Trophoblast cell (in vitro differentiated cells and primary cell): ENCODE measurements around the gene HAS3.
"Not testable (repeated sequence)": the region's sequence is repeated elsewhere in the genome, so short reads cannot be mapped to it uniquely, and the experiment has no call there.

Experiments used
- DNase-seq, 2 donors: peaks; one replicate each; pipeline ENCODE4 v3.0.0-alpha.2; 2016
- H2AFZ ChIP-seq: 2 replicates; pipeline ENCODE4 v1.6.1; 2013; ENCODE audit warnings: low read length, moderate library complexity, mild to moderate bottlenecking; ENCODE audit not compliant: insufficient read depth, poor library complexity
- H2AK5ac ChIP-seq: 2 replicates; pipeline ENCODE4 v1.6.1; 2013; ENCODE audit warnings: mild to moderate bottlenecking, low read length
- H2BK120ac ChIP-seq: 2 replicates; pipeline ENCODE4 v1.6.1; 2013; ENCODE audit warnings: low read length, mild to moderate bottlenecking, moderate library complexity; ENCODE audit not compliant: insufficient read depth, poor library complexity
- H2BK12ac ChIP-seq: 2 replicates; pipeline ENCODE4 v1.6.1; 2013; ENCODE audit warnings: mild to moderate bottlenecking, low read length, moderate library complexity
- H2BK5ac ChIP-seq: 2 replicates; pipeline ENCODE4 v1.6.1; 2013; ENCODE audit warnings: low read length, low read depth, moderate library complexity, mild to moderate bottlenecking; ENCODE audit not compliant: poor library complexity
- H3K14ac ChIP-seq: 2 replicates; pipeline ENCODE4 v1.6.1; 2013; ENCODE audit warnings: mild to moderate bottlenecking, low read length
- H3K18ac ChIP-seq: 2 replicates; pipeline ENCODE4 v1.6.1; 2013; ENCODE audit warnings: mild to moderate bottlenecking, low read length
- H3K23ac ChIP-seq: 2 replicates; pipeline ENCODE4 v1.6.1; 2013; ENCODE audit warnings: low read length
- H3K27ac ChIP-seq: 2 replicates; pipeline ENCODE4 v1.5.1; 2013; ENCODE audit warnings: low read depth, mild to moderate bottlenecking, inconsistent platforms, low read length, moderate library complexity
- H3K27me3 ChIP-seq: 2 replicates; pipeline ENCODE4 v1.6.1; 2013; ENCODE audit warnings: inconsistent platforms, mild to moderate bottlenecking, low read length, moderate library complexity; ENCODE audit not compliant: insufficient read depth
- H3K36me3 ChIP-seq, 2 experiments: 1 replicate in 1 of 2; 2 replicates in 1 of 2; pipeline ENCODE4 v1.6.1; 2013; ENCODE audit warnings: low read length in 2 of 2, mild to moderate bottlenecking in 2 of 2, moderate library complexity in 1 of 2; ENCODE audit not compliant: insufficient read depth in 2 of 2, control insufficient read depth in 1 of 2
- H3K4ac ChIP-seq: 2 replicates; pipeline ENCODE4 v1.6.1; 2013; ENCODE audit warnings: low read depth, mild to moderate bottlenecking, low read length, moderate library complexity
- H3K4me1 ChIP-seq, 2 experiments: 1 replicate in 1 of 2; 2 replicates in 1 of 2; pipeline ENCODE4 v1.6.1; 2013; ENCODE audit warnings: low read length in 2 of 2, mild to moderate bottlenecking in 2 of 2, moderate library complexity in 1 of 2; ENCODE audit not compliant: insufficient read depth in 2 of 2, control insufficient read depth in 1 of 2
- H3K4me2 ChIP-seq: 2 replicates; pipeline ENCODE4 v1.6.1; 2013; ENCODE audit warnings: inconsistent platforms, mild to moderate bottlenecking, low read length, moderate library complexity
- H3K4me3 ChIP-seq: 2 replicates; pipeline ENCODE4 v1.5.1; 2013; ENCODE audit warnings: mild to moderate bottlenecking, low read depth, low read length, inconsistent platforms
- H3K79me1 ChIP-seq: one replicate; pipeline ENCODE4 v1.6.1; 2013; ENCODE audit warnings: low read length
- H3K79me2 ChIP-seq: 2 replicates; pipeline ENCODE4 v1.6.1; 2013; ENCODE audit warnings: low read length, mild to moderate bottlenecking; ENCODE audit not compliant: control insufficient read depth, insufficient read depth, poor library complexity
- H3K9ac ChIP-seq: 2 replicates; pipeline ENCODE4 v1.6.1; 2013; ENCODE audit warnings: mild to moderate bottlenecking, low read length
- H3K9me3 ChIP-seq: 2 replicates; pipeline ENCODE4 v1.6.1; 2013; ENCODE audit warnings: low read depth, mild to moderate bottlenecking, control low read depth, inconsistent platforms, low read length; ENCODE audit not compliant: insufficient read depth
- H4K12ac ChIP-seq: 2 replicates; pipeline ENCODE4 v1.6.1; 2013; ENCODE audit warnings: low read depth, mild to moderate bottlenecking, low read length, moderate library complexity
- H4K8ac ChIP-seq: 2 replicates; pipeline ENCODE4 v1.6.1; 2013; ENCODE audit warnings: low read depth, mild to moderate bottlenecking, low read length, moderate library complexity
- H4K91ac ChIP-seq: one replicate; pipeline ENCODE4 v1.6.1; 2013; ENCODE audit warnings: low read depth, mild to moderate bottlenecking, low read length, moderate library complexity
- WGBS: extraction: QIAGEN DNeasy Blood & Tissue Kit; methylation state at CpG from one replicate; pipeline ENCODE4 v1.1.7; 2013; ENCODE audit warnings: missing lambda C conversion rate; ENCODE audit not compliant: insufficient read length, insufficient coverage; ENCODE audit errors: extremely low coverage; 5-methylcytosine and 5-hydroxymethylcytosine counted together

HAS3 gene

DNA sequence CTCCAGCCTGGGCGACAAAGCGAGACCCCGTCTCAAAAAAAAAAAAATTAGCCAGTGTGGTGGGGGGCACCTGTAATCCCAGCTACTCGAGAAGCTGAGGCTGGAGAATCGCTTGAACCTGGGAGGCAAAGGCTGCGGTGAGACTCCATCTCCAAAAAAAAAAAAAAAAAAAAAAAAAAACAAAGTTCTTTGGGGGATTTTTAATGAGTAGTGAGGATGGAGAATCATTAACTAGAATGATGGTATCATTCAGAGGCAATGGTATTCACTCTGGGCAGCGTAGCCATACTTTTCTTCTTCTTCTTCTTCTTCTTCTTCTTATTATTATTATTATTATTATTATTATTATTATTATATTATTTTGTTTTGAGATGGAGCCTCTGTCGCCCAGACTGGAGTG lies 42.0 kb upstream of the HAS3 start:
- not testable (repeated sequence) for H3K79me2 ChIP-seq, H3K27me3 ChIP-seq, H2AK5ac ChIP-seq, H3K4me2 ChIP-seq, H3K9ac ChIP-seq, H2BK5ac ChIP-seq, H4K91ac ChIP-seq, H3K4ac ChIP-seq, H3K27ac ChIP-seq, H4K12ac ChIP-seq, H2AFZ ChIP-seq, H3K18ac ChIP-seq, H3K4me1 ChIP-seq, H3K36me3 ChIP-seq, H4K8ac ChIP-seq, H3K23ac ChIP-seq, H3K79me1 ChIP-seq, H3K4me3 ChIP-seq, H2BK120ac ChIP-seq, H3K14ac ChIP-seq, H3K9me3 ChIP-seq, H2BK12ac ChIP-seq, DNase-seq
- no CpG with 5 or more reads among the region's 8 CpGs for WGBS

DNA sequence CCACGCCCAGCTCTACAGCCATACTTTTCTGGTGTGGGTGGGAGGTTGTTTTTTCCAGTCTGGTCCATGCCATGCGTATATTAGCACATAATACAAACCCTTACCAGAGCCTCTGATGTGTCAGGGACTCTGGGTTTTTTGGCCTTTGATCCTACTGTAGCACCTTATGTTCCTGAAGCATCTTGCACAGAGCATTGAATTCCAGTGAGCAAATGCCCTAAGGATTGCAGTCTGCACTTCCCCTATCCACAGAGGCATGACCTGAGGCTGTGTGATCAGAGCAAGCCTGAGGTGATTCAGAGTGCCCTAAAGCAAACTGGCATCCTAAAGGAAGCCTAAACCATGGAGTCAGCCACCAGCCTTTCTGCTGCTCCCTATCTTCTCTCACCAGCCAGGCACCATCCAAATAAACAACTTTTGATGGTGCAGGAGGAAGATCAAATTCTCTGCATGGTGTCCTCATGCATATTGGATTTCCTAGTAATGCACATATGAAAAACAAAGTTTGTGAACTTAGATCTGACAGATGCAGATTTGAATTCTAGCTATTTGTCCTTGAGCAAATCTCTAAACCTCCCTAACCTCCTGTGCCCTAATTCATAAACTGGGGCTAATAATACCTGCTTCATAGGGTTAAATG lies 41.2 kb upstream of the HAS3 start:
- H3K23ac ChIP-seq, result no peak overlapping the region
- H3K4ac ChIP-seq, result no peak overlapping the region
- H2AFZ ChIP-seq, result no peak overlapping the region
- no peak overlapping the region for H3K9ac ChIP-seq
- no peak overlapping the region for H4K12ac ChIP-seq
- no peak overlapping the region for H3K14ac ChIP-seq
- H3K4me2 ChIP-seq, result no peak overlapping the region
- H2BK12ac ChIP-seq, result no peak overlapping the region
- no peak overlapping the region for H4K91ac ChIP-seq
- no peak overlapping the region for H3K27ac ChIP-seq
- DNase-seq, result peak; percentile 94 to 99
- H2BK120ac ChIP-seq, result no peak overlapping the region
- no peak overlapping the region for H3K4me3 ChIP-seq
- no peaks in the 10 kb centered on the region for H3K36me3 ChIP-seq
- H3K79me2 ChIP-seq, result no peaks in the 10 kb centered on the region
- no peak overlapping the region for H4K8ac ChIP-seq
- no peak overlapping the region for H2AK5ac ChIP-seq
- no peak overlapping the region for H2BK5ac ChIP-seq
- no peaks in the 10 kb centered on the region for H3K79me1 ChIP-seq
- H3K4me1 ChIP-seq, result no peaks in the 10 kb centered on the region
- H3K27me3 ChIP-seq, result no peaks in the 10 kb centered on the region
- whole genome bisulfite sequencing, result no CpG with 5 or more reads among the region's 2 CpGs
- no peaks in the 10 kb centered on the region for H3K9me3 ChIP-seq
- no peak overlapping the region for H3K18ac ChIP-seq

DNA sequence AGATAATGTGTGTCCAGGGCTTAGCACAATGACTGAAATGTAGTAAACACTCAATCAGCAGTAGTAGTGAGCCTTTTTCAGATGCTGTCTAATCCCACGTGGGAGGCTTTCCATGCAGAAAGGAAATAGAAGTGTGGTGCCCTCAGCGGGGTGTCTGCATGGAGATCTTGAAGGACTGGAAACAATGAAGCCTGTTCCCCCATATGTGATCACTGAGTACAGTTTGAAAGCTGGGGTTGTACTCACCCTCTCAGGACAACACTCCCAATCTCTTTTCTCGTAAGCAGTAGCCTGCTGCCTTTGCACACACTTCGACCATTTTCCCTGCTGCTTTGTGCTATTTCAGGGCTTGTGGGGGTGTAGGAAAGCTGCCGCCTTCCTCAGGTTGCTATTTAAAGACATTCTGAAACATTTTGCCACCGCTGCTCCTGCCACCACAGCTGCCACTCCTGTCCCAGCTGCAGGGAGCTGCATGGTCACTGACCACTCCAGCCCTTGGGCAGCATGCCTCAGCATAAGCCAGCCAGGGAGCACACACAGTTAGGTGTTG lies 40.6 kb upstream of the HAS3 start:
- no peak overlapping the region for H4K91ac ChIP-seq
- no peak for DNase-seq
- H2BK5ac ChIP-seq, result no peak overlapping the region

DNA sequence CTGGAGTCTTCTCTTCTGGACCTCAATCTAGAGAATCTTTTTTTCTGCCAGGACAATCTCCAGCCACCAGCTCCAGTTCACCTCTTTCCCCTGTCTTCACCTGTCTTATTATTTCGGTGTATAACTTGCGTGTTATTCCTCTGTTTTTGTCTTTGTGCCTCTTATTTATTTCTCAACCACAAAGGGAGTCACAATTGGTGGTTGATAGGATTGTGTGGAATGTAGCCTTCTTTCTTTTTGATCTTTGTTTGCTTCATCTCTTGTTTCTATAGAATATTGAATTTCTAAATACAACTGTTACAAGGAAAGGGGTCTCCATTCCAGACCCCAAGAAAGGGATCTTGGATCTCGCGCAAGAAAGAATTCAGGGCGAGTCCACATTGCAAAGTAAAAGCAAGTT lies 35.9 kb upstream of the HAS3 start:
- no peak overlapping the region for H4K12ac ChIP-seq
- H3K27ac ChIP-seq, result no peak overlapping the region
- no peak overlapping the region for H2BK120ac ChIP-seq
- H3K9ac ChIP-seq, result no peak overlapping the region
- no peak overlapping the region for H2AK5ac ChIP-seq
- no peaks in the 10 kb centered on the region for H3K36me3 ChIP-seq
- peak in 1 of 2 donors; percentile 50 for DNase-seq
- H3K23ac ChIP-seq, result no peak overlapping the region
- H4K8ac ChIP-seq, result no peak overlapping the region
- peaks cover 4% of the 10 kb centered on the region for H3K79me1 ChIP-seq
- no peak overlapping the region for H4K91ac ChIP-seq
- no peaks in the 10 kb centered on the region for H3K27me3 ChIP-seq
- no peak overlapping the region for H2BK5ac ChIP-seq
- H3K9me3 ChIP-seq, result no peaks in the 10 kb centered on the region
- no peak overlapping the region for H3K4me3 ChIP-seq
- H2BK12ac ChIP-seq, result no peak overlapping the region
- H3K4me1 ChIP-seq, result peaks cover 11 to 14% of the 10 kb centered on the region in 2 experiments
- no peak overlapping the region for H3K4me2 ChIP-seq
- no peak overlapping the region for H3K18ac ChIP-seq
- H3K4ac ChIP-seq, result no peak overlapping the region
- H2AFZ ChIP-seq, result no peak overlapping the region
- H3K79me2 ChIP-seq, result no peaks in the 10 kb centered on the region
- no CpG with 5 or more reads among the region's 5 CpGs for WGBS
- H3K14ac ChIP-seq, result no peak overlapping the region

More for the DNA sequence above, 40.6 kb upstream of the HAS3 start:
- H2AFZ ChIP-seq, result no peak overlapping the region
- no peak overlapping the region for H2BK120ac ChIP-seq
- H3K4ac ChIP-seq, result no peak overlapping the region
- H3K9me3 ChIP-seq, result no peaks in the 10 kb centered on the region
- H3K23ac ChIP-seq, result no peak overlapping the region
- H3K4me3 ChIP-seq, result no peak overlapping the region
- H3K79me1 ChIP-seq, result no peaks in the 10 kb centered on the region
- H4K8ac ChIP-seq, result no peak overlapping the region
- H3K14ac ChIP-seq, result no peak overlapping the region
- no peaks in the 10 kb centered on the region for H3K36me3 ChIP-seq
- no peaks in the 10 kb centered on the region for H3K79me2 ChIP-seq
- H3K4me2 ChIP-seq, result no peak overlapping the region
- no peak overlapping the region for H3K27ac ChIP-seq
- no CpG with 5 or more reads among the region's 6 CpGs for WGBS
- no peak overlapping the region for H3K9ac ChIP-seq
- H4K12ac ChIP-seq, result no peak overlapping the region
- H2BK12ac ChIP-seq, result no peak overlapping the region
- H3K18ac ChIP-seq, result no peak overlapping the region
- H3K27me3 ChIP-seq, result no peaks in the 10 kb centered on the region
- no peak overlapping the region for H2AK5ac ChIP-seq
- no peaks in the 10 kb centered on the region for H3K4me1 ChIP-seq
